Choroid plexus epithelial cell (primary cell): ENCODE measurements around the gene ENOX1.

ENCODE experiments used
- DNase-seq: peaks from one replicate; pipeline ENCODE4 v3.0.0-alpha.2; 2010; ENCODE audit warnings: low read depth
- H3K4me3 ChIP-seq: 2 replicates; pipeline ENCODE4 v1.5.1; 2011; ENCODE audit warnings: low read depth, mild to moderate bottlenecking, control low read depth, low read length, moderate library complexity
- TF ChIP-seq, protein P1 (sequence below): conservative IDR thresholded peaks from 2 replicates; pipeline ENCODE4 v1.5.1; 2011; ENCODE audit warnings: low read depth, mild to moderate bottlenecking, control low read depth, inconsistent platforms, low read length, moderate library complexity

The ENOX1 gene

GRCh38 chr13:43297967-43298678, 488.6 kb downstream of the ENOX1 start:
- TF ChIP-seq, protein P1, sequence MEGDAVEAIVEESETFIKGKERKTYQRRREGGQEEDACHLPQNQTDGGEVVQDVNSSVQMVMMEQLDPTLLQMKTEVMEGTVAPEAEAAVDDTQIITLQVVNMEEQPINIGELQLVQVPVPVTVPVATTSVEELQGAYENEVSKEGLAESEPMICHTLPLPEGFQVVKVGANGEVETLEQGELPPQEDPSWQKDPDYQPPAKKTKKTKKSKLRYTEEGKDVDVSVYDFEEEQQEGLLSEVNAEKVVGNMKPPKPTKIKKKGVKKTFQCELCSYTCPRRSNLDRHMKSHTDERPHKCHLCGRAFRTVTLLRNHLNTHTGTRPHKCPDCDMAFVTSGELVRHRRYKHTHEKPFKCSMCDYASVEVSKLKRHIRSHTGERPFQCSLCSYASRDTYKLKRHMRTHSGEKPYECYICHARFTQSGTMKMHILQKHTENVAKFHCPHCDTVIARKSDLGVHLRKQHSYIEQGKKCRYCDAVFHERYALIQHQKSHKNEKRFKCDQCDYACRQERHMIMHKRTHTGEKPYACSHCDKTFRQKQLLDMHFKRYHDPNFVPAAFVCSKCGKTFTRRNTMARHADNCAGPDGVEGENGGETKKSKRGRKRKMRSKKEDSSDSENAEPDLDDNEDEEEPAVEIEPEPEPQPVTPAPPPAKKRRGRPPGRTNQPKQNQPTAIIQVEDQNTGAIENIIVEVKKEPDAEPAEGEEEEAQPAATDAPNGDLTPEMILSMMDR: no peak
- H3K4me3 ChIP-seq: no peak overlapping the region
- DNase-seq: no peak

DNA sequence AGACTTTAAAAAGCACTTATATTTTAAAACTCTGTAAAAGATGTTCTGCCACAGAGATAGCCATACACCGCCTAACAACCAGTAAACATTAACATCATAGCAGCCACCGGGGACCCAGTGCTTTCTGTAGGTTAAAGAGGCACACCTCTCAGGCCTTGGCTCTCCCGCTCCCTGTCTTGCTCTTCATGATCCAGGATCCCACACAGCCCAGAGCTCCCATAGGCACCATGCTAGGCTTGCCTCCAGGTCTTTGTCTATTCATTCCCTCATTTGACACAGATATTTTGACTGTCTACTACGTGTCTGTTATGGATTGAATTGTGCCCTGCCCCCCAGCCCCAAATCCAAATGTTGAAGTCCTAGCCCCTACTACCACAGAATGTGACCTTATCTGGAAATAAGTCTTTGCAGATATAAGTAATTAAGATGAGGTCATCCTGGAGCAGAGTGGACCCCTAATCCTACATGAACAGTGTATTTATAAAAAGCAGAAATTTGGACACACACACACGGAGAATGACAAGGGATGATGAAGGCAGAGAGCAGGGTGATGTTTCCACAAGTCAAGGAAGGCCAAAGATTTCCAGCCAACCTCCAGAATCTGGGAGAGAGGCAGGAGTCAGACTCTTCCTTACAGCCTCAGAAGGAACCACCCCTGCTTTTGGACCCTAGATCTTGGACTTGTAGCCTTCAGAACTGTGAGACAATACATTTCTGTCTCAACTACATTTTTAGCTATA, 490.8 kb downstream of the ENOX1 start:
- TF ChIP-seq, protein P1: no peak
- no peak overlapping the region for H3K4me3 ChIP-seq
- no peak for DNase-seq

- H3K4me3 ChIP-seq: no peak overlapping the region
- TF ChIP-seq, protein P1: no peak
- no peak for DNase-seq
Observed at GRCh38 chr13:43295321-43295720, 491.5 kb downstream of the ENOX1 start.

GRCh38 chr13:43294412-43294811, 492.4 kb downstream of the ENOX1 start:
- TF ChIP-seq, protein P1: no peak
- no peak overlapping the region for H3K4me3 ChIP-seq
- DNase-seq: no peak

GRCh38 chr13:43293986-43294385, 492.8 kb downstream of the ENOX1 start:
- no peak for DNase-seq
- TF ChIP-seq, protein P1: no peak
- H3K4me3 ChIP-seq: no peak overlapping the region

DNA sequence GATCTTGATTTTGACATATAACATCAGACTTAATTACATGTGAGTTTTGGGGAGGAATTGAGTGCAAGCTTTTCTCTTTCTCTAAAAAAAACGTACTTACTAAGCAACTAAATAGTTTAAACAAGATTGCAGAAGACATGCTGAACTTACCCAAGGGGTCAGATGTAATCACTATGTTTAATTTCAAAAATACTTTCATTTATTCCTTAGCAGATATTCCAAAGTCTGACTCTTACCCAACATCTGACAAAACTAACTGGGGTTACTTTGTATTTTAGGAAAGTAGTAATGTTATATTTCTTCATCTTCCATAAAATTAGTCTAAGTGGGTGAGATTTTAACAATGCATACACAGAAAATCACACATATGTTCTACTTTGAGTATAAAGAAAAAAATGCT, 493.2 kb downstream of the ENOX1 start:
- no peak for DNase-seq
- no peak overlapping the region for H3K4me3 ChIP-seq
- TF ChIP-seq, protein P1: no peak

- H3K4me3 ChIP-seq: no peak overlapping the region
- TF ChIP-seq, protein P1: no peak
- DNase-seq: no peak
Observed at GRCh38 chr13:43293008-43293407, 493.8 kb downstream of the ENOX1 start.
